Measurements from ENCODE around the gene HAPLN3.

The HAPLN3 gene

DNA sequence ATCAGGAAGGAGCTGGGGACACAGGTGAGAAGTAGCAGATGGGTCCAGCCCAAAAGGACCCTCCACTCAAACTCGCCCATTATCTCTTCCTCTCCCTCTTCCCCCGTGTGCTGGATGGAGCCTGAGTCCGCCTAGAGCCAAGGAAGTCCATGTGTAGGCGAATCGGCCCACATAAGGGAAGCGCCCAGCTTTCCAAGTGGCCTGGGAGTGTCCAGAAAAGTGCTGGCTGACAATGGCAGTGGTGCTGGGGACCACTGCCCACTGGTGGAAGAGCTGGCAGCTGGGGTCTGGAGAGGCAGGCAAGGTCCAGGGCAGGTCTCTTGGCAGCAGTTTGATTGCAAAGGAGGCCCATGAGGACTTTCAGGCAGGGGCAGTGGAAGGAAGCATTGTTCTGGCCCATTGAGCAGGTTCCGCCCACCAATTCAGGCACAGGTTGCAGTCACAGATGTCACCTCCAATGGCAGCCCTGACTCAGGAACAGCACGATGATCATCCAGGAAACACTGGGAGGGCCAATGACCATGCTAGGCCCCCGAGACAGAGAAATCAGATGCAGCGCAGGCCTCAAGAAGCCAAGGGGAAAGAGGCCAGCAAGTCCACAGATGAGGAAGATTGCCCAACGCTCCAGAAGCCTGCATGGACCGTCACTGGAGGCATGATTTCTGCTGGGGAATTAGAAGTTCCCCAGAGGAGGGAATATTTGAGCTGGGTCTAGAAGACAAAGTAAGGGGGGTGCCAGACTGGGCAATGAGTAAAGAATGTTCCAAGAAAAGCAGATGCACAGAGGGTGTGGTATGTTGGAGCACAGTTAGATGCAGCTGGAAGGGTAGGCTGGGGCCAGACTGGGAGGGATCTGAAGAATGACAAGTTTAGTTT lies 14.8 kb upstream of the HAPLN3 start:
- no peak for DNase-seq

DNA sequence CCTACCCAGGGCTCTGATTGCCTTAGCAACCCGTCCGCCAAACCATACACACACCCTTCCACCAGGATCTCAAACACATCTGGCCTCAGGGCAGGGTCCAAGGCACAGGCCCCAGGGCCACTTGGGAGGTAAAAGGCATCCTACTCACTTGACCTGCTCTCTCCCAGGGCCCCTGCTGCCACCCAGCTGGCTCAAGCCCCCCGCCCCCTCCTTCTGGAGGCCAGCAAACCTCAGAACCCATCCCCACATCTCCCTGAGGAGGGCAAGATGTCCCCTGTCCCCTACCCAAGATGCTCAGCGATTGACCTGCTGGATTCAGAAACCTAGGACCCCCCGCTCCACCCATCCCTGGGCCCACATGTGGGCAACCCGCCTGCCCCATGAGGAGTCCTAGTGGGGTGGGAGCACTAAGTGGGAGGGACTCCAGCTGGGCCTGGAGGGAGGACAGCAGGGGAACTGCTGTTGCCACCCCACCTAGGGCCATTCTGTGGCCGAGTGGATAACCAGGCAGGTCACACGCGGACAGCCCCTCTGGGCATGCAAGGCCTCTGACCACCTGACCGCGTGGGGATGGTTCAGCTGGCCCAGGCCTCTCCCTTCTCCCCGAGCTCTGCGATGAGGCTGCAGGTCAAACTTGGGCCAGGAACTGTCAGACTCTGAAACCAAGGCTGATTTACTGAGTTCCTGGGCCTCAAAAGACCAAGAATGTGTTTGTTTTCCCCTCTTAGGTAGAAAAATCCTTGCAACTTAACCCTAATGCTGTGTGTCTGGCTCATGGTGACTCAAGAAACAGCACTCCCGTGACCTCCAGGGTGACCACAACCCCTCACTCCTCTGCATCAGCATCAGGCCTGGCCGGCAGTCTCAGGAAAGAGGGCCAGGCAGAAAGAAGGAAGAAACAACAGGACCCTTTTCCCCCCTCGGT lies 13.6 kb upstream of the HAPLN3 start:
- no peak for DNase-seq

DNA sequence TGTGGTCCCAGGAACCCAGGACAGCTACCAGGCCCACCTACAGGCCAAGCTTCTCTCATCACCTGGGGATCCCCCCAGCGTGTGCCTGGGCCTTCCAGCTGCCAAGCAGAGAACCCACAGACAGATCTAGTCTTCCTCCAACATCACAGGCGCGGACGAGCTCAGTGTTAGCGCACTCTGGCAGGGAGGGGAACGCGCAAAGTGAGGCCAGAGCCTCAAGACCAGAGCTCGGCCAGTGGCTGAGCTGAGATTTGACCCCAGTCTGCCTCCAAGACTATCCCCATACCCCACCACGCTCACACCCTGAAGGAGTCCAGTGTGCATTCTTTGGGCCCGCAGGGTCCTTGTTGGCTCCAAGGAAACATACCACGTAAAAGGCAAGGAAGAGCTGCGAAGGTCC lies 12.8 kb upstream of the HAPLN3 start:
- no peak for DNase-seq

DNA sequence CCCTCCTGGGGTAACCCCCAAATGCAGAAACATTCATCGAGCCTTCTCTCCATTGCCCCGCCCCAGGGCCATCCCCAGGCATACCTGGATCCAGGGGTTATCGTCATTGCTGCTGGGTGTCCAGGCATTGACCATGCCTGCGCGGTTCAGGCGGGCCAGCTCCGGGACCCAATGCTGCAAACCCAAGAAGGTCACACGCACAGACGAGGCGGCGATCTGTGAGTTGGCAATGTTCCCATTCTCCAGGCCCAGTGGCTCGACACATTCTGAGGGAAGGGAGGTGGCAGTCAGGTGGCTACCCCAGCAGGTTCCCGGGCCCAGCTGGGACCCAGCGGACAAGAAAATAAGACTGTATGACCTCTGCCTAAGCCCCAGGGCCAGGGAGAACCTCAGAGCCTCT lies 11.8 kb upstream of the HAPLN3 start:
- no peak for DNase-seq

DNA sequence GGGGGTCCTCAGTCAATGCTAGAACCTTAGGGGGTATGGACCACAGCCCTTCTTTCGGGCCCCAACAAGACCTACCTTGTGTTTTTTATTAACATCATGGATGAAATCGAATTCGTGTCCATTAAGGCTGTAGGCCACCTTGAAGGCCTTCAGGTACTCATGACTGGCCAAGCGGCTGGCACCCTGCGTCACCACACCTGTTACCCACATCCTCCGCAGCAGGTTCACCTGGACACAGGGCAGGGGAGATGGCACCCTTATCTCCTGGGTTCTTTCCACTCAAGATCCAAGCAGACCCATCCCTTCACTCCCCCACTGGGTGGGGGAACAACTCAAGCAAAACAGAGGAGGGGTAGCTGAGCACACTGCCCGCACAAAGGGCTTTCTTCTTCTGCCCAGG lies 11.2 kb upstream of the HAPLN3 start:
- DNase-seq = no peak

DNA sequence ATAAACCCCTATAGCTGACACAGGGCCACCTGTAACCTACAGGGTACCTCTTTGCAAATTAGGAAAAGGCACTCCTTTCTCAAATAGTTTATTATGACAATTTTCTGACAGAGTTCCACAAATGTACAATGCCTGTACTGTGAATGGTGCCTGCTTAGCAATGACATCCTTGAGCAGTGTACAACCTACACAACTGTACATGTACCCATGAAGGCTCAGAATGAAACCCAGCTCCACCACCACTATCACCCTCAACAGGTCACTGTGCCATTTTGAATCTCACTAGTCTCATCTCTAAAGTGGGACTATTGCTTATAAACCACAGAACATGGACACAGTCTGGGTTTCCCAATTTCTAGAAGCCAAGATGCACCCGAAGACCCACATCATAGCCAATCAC lies 10.8 kb upstream of the HAPLN3 start:
- DNase-seq = no peak

DNA sequence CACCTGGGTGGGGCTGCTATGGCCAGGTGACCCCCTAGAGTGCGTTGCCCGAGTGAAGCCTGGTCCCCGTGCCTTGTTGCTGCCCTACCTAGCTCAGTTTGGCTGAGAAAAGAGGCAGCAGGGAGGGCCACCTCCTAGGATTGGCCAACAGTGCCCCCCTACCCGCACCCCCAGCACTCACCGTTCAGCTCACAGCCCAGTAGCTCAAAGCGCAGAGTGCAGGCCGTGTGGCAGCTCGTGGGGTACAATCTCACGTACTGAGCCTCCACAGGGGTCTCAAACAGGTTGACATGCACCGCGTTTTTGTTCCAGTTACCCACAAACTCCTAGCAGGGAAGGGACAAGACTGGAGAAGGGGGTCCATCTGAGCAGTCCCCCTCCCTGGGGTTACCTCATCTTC lies 10.2 kb upstream of the HAPLN3 start:
- no peak for DNase-seq

DNA sequence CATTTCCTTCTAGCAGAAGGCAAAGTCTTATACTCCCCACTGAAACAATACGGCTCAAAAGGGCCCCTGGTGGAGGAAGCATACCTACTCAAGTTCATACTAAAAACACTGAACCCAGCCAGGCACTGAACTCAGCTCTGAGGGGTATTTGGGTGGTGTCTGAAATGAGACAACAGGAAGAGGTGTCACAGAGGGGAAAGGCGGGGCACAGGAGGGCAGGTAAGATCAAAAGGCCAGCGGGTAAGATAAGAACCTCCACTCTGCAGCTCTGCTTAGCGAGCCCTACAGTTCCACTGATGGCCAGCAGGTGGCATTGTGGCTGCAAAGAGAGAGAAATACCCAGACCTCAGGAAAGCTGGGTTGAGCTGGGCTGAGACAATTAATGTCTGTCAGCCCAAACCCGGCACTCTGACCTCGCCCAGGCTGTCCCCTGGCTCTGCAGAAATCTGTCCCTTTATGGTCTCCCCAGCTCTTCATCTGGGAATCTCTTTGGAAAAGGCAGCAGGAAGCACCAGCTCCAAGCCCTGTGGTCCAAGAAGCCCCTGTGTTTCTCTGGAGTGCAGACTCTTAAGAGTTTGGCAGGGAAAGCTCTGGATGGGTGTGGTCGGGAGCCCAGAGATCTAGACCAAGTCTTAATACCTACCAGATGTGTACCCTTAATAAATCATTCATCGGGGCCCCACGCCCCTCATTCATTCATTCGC lies 9.4 kb upstream of the HAPLN3 start:
- peak; percentile 97 for DNase-seq

DNA sequence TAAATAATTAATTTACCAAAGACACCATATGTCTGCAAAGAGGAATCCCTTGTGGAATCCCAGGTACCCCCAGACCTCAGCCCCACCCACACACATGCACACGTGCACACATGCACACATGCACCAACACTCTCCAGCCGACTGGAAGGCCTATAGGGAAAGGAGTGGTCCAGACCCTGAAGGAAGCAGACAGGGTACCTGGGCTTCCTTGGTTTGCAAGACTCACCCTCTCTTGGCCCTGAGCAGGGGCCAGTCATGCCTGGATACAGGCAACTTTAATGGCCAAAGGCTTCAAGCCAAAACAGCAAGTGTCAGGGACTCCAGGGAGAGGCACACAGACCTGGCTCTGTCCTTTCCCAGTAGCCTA lies 8.9 kb upstream of the HAPLN3 start:
- no peak for DNase-seq

DNA sequence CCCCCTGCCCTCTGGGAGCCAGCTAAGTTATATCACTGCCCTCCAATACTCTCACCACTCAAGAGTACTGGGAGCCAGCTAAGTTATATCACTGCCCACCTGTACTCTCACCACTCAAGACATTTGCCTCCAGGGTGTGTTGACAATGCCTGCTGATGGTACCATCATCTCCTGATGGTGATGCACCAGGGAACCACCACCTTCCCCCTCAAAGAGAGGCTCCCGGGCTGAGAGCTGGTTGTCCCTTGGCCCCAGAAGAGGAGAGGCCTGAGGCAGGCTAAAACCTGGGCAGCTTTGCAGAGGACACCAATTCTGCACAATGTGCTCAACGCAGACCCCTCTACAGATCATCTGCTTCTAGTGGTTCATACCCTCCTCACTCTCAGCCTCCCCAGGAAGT lies 7.5 kb upstream of the HAPLN3 start:
- DNase-seq = no peak

DNA sequence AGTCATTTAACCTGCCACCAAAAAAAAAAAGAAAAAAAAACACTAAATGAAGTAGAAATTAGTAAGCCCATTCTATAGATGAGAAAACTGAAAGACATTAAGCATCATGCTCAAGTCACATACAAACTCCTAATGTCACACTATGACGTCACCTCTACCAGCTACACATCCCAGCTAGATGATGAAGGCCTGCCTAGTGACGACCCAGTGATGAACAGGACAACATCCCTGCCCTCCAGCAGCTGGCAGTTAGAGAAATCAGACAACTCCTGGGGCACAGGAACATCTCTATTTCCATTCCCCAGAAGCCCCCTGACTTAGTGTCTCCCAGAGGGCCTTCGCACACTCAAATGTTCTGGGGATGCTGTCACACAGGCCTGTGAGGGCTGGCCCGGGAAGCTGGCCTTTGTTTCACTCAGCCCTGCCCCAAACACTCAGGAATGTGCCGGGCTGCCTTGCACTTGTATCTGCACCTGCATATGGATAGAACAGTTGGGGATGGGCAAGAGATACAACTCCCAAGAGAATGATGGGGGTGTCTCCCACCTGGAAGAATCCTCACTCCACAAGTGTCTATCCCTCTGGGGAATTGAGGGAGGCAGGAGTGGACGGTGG lies 7.0 kb upstream of the HAPLN3 start:
- DNase-seq = no peak

DNA sequence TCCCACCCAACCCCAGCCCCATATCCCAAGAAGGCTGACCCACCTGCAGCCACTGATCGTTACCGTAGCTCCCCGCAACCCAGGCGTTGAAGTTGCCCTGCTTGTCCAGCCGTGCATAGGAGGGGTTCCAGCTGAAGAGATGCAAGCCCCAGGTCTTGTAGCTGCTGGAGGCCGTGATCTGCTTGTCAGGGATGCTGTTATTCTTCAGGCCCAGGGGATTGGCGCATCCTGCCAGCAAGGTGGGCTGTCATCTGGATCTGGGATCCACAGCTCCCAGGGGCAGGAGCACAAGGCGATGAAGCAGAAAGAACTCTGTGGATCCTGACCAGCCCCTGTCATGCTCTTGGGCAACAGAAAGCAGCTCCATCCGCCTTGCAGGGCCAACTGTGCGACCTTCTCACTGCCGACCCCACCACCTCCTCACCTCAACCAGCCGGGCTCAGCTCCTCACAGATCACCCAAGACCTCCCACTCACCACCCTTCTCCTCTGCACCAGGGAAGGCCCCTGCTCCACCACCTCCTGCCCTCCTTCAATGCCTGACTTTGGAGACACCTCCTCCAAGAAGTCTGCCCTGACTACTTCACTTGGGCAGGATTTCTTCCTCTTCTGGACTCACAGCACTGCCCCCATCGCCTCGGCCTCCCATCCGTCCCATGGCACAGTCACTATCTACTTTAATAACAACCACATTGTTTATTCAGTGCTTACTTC lies 6.3 kb upstream of the HAPLN3 start:
- DNase-seq = no peak

DNA sequence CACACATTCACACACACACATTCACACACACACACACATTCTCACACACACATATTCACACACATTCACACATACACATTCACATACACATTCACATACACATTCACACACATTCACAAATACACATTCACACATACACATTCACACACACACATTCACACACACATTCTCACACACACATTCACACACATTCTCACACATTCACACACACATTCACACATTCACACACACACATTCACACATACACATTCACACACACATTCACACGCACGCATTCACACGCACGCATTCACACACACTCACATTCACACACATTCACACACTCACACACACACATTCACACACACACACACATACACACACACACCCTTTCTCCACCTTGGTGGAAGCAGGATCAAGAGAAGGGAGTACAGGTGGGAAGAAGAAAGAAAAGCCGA lies 5.7 kb upstream of the HAPLN3 start:
- DNase-seq = no peak

DNA sequence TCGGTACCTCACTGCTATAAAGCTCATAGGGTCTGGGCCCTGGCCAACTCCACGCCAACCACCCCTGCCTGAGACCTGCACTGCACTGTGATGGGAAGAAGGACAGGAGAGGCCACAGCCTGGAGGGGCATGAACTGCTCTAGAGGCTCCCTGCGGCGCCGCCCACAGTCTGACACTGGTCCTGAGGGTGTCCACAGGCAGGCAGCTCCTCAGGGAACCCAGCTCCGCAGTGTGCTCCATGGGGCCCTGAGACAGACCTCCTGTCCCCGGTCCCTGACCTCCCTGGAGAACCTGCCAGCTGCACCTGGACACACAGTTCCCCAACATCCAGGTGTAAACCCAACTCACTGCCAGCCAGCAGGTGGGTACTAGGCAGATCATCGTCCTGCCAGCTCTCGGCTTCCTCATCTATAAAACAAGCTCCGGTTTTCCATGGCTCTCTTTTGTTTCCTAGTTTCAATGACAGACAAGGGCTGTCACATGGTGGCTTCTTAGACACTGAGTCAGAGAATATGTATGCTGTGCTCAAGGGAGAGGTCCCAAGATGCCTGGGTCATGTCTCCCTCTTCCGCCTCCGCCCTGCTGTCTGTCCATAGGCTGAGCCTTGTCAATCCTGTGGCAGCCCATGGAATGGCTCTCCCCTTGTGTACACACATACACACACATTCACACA lies 5.1 kb upstream of the HAPLN3 start:
- DNase-seq = no peak

DNA sequence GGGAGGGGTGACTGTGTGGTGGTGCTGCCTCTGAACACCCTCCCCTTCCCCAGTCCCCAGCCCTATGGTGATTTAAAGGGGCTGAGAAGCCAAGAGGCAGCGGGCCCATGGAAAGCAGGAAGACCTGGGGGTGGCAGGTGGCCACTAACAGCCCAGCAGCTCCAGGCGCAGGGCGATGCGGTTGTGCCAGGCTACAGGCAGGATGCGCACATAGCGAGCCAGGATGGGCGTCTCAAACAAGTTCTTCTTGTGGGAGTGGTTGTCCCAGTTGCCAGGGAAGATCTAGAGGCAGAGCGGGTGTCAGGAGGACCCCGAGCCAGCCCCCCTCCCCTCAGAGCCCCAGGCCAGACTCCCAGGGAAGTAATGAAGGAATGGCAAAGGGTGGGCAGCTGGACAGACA lies 3.9 kb upstream of the HAPLN3 start:
- no peak for DNase-seq

DNA sequence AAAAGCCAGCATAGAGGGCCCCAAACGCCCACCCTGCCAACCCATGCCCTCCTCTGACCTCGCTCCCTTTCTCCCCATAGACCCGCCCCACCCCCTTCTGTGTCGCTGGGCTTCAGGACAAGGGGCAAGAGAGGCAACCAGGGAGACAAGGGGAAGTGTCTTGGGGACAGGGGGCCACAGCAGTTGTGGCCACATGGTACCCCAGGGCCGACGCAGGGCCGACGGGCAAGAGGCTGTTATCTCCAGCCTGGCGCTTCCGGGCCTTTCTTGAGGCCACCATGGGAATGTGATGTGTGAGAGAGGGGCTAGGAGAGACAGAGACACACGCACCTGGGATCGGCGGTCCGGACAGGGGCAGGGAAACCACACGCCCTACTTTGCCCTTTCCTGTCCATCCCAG lies 3.4 kb upstream of the HAPLN3 start:
- DNase-seq = no peak

DNA sequence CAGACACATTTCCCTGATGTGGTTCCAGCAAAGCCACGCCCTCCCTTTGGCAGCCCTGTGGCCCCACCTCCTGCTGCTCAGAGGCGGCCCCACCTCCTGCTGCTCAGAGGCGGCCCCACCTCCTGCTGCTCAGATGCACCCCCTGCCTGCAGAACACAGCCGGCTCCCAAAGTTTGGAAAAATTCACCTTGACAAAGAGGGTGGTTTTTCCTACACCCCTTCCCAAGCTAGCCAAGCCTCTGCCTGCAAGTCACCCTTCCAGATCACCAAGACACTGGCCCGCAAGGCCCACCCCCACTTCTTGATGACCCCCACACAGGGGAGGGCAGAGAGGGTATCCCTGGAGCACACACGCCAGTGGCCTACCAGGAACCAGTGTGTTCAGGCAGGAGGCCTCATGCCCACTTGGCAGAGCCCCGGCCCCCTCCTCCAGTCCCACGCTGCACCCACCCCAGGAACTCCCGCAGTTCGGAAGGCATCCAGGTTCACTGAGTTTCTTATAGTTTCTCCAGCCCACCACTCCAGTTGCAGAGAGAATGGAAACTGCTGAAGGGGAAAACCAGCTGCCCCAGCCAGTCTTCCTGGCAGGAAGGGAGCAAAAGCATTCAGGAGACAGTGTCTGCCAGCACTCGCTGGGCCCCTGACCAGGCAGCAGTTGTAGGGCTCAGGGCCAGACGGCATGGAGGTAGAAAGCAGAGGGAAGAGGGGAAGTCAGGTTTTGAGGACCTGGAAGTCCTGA lies 2.3 kb upstream of the HAPLN3 start:
- peak; percentile 81 for DNase-seq

DNA sequence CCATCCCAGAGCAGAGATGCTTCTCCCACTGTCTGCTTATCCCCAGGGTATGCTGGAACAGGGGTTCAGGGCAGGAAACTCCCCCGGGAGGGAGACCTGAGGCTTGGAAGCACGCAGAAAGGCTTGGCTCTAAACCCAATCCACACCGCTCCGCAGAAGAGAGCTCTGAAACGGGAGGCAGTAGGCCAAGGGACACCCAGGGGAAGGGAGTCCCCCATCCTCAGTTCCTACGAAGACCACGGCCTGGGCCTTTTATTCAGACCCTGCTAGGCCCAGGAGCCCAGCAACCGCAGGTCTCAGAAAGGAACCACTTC lies 1.8 kb upstream of the HAPLN3 start:
- DNase-seq = no peak

DNA sequence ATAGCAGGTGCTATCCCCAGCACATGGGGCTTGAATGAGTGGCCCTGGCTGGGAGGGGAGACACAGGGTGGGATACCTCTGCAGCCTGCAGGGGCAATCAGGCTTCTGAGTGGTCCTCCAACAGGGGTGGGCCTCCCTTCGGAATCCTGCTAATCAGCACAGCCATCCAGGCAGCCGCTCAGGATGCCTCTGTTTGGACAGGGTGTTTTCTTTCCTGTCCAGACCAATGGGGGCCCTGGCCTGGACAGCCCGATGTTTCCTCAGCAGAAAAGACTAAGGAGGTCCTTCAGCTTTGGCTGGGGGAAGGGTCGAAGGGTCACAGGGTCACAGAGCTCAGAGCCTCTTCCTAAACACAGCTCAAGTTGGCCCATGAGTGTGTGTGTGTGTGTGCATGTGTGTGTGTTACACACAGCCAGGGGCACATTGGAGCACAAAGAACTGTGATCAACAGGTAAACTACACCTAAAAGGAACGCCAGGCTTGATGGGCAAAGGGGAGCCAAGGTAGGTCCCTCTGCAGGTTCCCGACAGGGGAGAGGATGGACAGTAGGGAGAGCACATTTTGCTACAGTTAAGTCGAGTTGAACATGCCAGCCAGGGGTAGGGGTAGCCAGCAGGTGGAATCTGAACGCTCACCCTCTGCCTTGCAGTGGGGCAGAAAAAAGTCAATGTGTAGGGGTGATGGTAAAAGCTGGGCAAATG lies 1.1 kb upstream of the HAPLN3 start:
- DNase-seq = no peak

DNA sequence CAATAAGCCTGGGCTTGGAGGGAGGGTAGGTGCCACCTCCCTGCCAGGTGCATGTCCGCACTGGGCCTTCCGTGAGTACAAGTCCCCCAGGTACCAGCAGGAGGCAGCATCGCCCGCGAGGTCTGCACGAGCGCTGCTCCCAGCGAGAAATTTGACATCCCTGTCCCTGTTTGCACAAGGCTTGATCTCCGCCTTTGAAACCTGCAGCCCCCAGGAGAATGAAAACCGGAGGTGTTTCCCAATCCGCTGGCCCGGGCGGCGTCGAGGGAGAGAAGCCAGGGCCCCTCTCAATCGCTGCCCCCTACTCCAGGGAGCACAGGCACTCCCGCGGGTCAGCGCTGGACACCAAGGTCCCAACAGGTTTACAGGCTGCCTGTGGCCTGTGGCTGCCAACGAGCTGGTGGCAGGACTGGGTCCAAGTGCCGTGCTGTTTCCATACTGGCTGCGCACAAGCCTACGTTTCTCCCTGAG lies 961 bp downstream of the HAPLN3 start:
- peak; percentile 91 for DNase-seq
